GM23248 (cell line): ENCODE results near the gene PPP2R3B.

Experiments
- EZH2 ChIP-seq: fragments of 200-600 bp; sonication (generic); IDR thresholded peaks from 2 replicates; pipeline ENCODE4 v1.6.1; 2018; ENCODE audit warnings: antibody characterized with exemption, mild to moderate bottlenecking; ENCODE audit not compliant: insufficient read depth, poor library complexity, severe bottlenecking
- EZH2phosphoT487 ChIP-seq: fragments of 200-600 bp; sonication (generic); IDR thresholded peaks from 2 replicates; pipeline ENCODE4 v1.6.1; 2018; ENCODE audit warnings: antibody characterized with exemption, moderate library complexity, mild to moderate bottlenecking, low read depth; ENCODE audit not compliant: insufficient read depth

GRCh38 chrX:329291-329910, 57.3 kb downstream of the PPP2R3B start:
- TF ChIP-seq EZH2phosphoT487 (no peak), EZH2 (no peak)
